ENCODE results near the gene AADAC. TPM values are rescaled to one million over a fixed set of nuclear protein-coding genes. Genes with fewer than 3 reads are reported as not detected.
"Not testable (repeated sequence)": the region's sequence is repeated elsewhere in the genome, so short reads cannot be mapped to it uniquely, and the experiment has no call there.

AADAC gene
- total and polyA plus RNA-seq, 2 of the 13 experiments (the other 11 are each of a cell fraction or from before 2014, with no cell fraction given) = 0.87 to 1.5 TPM

- no TSS peak for BruUV-seq (replicated peaks)
- ChIA-PET CTCF (ENCODE audit: low intra/inter-chr PET ratio, low total read pairs) (no interaction called here), POLR2A (no interaction called here)
- H4K20me1 ChIP-seq (ENCODE audit: insufficient read depth, low read length) = no peaks in the 10 kb centered on the region
- H3K4me2 ChIP-seq (ENCODE audit: low read depth, low read length) = no peak overlapping the region
- intact Hi-C loops (cut with micrococcal nuclease; ENCODE audit: unreplicated experiment) = no loop called here
- no peak for ATAC-seq
- TF ChIP-seq ZNF256 (CRISPR knock-in tag; conservative IDR thresholded peaks at IDR 0.05) = no peak
- TF ChIP-seq, protein P1, sequence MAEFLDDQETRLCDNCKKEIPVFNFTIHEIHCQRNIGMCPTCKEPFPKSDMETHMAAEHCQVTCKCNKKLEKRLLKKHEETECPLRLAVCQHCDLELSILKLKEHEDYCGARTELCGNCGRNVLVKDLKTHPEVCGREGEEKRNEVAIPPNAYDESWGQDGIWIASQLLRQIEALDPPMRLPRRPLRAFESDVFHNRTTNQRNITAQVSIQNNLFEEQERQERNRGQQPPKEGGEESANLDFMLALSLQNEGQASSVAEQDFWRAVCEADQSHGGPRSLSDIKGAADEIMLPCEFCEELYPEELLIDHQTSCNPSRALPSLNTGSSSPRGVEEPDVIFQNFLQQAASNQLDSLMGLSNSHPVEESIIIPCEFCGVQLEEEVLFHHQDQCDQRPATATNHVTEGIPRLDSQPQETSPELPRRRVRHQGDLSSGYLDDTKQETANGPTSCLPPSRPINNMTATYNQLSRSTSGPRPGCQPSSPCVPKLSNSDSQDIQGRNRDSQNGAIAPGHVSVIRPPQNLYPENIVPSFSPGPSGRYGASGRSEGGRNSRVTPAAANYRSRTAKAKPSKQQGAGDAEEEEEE (CRISPR knock-in tag; IDR thresholded peaks at IDR 0.05; ENCODE audit: borderline replicate concordance) = no peak
- no peak for TF ChIP-seq PHB2 (IDR thresholded peaks at IDR 0.05; ENCODE audit: partially characterized antibody)
- no peak for TF ChIP-seq NKX3-1 (CRISPR knock-in tag; IDR thresholded peaks at IDR 0.05)
- no peak overlapping the region for H3K4me3 ChIP-seq (replicated peaks in 1 of 3; ENCODE audit: insufficient read depth in 1 of 3, low read depth in 2 of 3, low read length in 3 of 3)
- no peak overlapping the region for H2AFZ ChIP-seq (ENCODE audit: low read length)
- 88% methylated on average over 15 of the region's 15 CpGs for WGBS (ENCODE audit: low lambda C conversion rate)
- no peak overlapping the region for H3K9ac ChIP-seq (ENCODE audit: insufficient read depth, low read depth, low read length)
- H3K4me1 ChIP-seq (ENCODE audit: insufficient read depth, low read length) = peaks cover 7% of the 10 kb centered on the region
- no peaks in the 10 kb centered on the region for H3K36me3 ChIP-seq (replicated peaks in 1 of 2; ENCODE audit: control insufficient read depth in 1 of 2, insufficient read depth in 2 of 2, low read length in 2 of 2)
- no peaks in the 10 kb centered on the region for H3K27me3 ChIP-seq (ENCODE audit: control insufficient read depth in 1 of 2, insufficient read depth in 2 of 2, low read length in 2 of 2)
- no peaks in the 10 kb centered on the region for H3K79me2 ChIP-seq (ENCODE audit: insufficient read depth, low read length)
- no peak for DNase-seq (ENCODE audit: low spot score)
- FAIRE-seq = no peak
- H3K27ac ChIP-seq (ENCODE audit: extremely low read length, insufficient read depth, low read length) = no peak overlapping the region
- in situ Hi-C loops (cut with HindIII; ENCODE audit: extremely low pct_ligation_motif_present, low pct_unique_long_range_greater_than_20kb) = no loop called here
- H3K9me3 ChIP-seq (ENCODE audit: low read length) = peaks cover 40% of the 10 kb centered on the region
These were observed 7.1 kb upstream of the AADAC start for GRCh38 chr3:151806838-151807237.

GRCh38 chr3:151808926-151809325 is 5.0 kb upstream of the AADAC start:
- H3K27me3 ChIP-seq (ENCODE audit: control insufficient read depth in 1 of 2, insufficient read depth in 2 of 2, low read length in 2 of 2); in situ Hi-C loops (cut with HindIII; ENCODE audit: extremely low pct_ligation_motif_present, low pct_unique_long_range_greater_than_20kb); H3K4me3 ChIP-seq (replicated peaks in 1 of 3; ENCODE audit: insufficient read depth in 1 of 3, low read depth in 2 of 3, low read length in 3 of 3); H3K79me2 ChIP-seq (ENCODE audit: insufficient read depth, low read length); DNase-seq (ENCODE audit: low spot score); H3K27ac ChIP-seq (ENCODE audit: extremely low read length, insufficient read depth, low read length); FAIRE-seq; H3K36me3 ChIP-seq (replicated peaks in 1 of 2; ENCODE audit: control insufficient read depth in 1 of 2, insufficient read depth in 2 of 2, low read length in 2 of 2); BruUV-seq (replicated peaks); H3K4me2 ChIP-seq (ENCODE audit: low read depth, low read length); ATAC-seq; H2AFZ ChIP-seq (ENCODE audit: low read length); H4K20me1 ChIP-seq (ENCODE audit: insufficient read depth, low read length); POLR2A ChIA-PET; intact Hi-C loops (cut with micrococcal nuclease; ENCODE audit: unreplicated experiment); CTCF ChIA-PET (ENCODE audit: low intra/inter-chr PET ratio, low total read pairs); H3K9ac ChIP-seq (ENCODE audit: insufficient read depth, low read depth, low read length): not testable (repeated sequence)
- 62% methylated on average over 3 of the region's 3 CpGs for WGBS (ENCODE audit: low lambda C conversion rate)
- Histone ChIP-seq H3K4me1 (ENCODE audit: insufficient read depth, low read length) (peaks cover 18% of the 10 kb centered on the region), H3K9me3 (ENCODE audit: low read length) (peaks cover 40% of the 10 kb centered on the region)
